DOHH2 (cell line): Measurements from ENCODE around the gene TAS2R40.

ENCODE experiments used
- CTCF ChIP-seq: fragments of 200-600 bp; sonication (generic); IDR thresholded peaks from one replicate; pipeline ENCODE4 v1.5.1; 2014; ENCODE audit warnings: antibody characterized with exemption, mild to moderate bottlenecking, low read depth, low read length; ENCODE audit not compliant: poor library complexity, severe bottlenecking
- EZH2phosphoT487 ChIP-seq: fragments of 200-600 bp; sonication (generic); IDR thresholded peaks from 2 replicates; pipeline ENCODE4 v1.6.1; 2017; ENCODE audit warnings: borderline replicate concordance, mild to moderate bottlenecking, antibody characterized with exemption, low read length, moderate library complexity, mixed read lengths

- no peak for TF ChIP-seq CTCF
- TF ChIP-seq EZH2phosphoT487, result no peak
These were observed 27.0 kb downstream of the TAS2R40 start for GRCh38 chr7:143248761-143249354.
